HG03135 (cell line): ENCODE data around the gene TXNDC11.
A peak's percentile ranks its signal among the peaks of the same experiment; 100 is the strongest.

ENCODE experiments used
- ATAC-seq: cut with Tn5 transposase; IDR thresholded peaks from one replicate; pipeline ENCODE4 v1.9.1; 2021; ENCODE audit warnings: mild to moderate bottlenecking, moderate library complexity; ENCODE audit not compliant: unreplicated experiment

The TXNDC11 gene

DNA sequence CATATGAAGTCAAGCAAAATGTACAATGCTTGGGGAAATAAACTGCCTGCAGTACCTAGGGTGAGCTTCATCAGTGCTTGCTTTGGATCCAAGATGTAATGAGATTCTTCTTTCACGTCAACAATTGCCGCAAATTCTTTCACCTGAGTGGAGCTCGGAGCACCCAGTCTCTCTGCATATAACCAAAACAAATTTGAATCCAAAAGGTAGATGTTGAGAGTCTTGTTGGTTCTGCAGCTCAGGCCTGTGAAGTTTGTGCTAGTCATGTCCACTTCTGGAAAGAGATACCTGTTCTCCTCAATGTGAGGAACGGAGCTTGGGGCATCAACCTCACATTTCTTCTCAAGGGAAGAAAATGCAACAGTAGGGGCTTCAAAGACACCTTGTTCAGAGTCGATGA lies 51.4 kb downstream of the TXNDC11 start:
- no peak for ATAC-seq

DNA sequence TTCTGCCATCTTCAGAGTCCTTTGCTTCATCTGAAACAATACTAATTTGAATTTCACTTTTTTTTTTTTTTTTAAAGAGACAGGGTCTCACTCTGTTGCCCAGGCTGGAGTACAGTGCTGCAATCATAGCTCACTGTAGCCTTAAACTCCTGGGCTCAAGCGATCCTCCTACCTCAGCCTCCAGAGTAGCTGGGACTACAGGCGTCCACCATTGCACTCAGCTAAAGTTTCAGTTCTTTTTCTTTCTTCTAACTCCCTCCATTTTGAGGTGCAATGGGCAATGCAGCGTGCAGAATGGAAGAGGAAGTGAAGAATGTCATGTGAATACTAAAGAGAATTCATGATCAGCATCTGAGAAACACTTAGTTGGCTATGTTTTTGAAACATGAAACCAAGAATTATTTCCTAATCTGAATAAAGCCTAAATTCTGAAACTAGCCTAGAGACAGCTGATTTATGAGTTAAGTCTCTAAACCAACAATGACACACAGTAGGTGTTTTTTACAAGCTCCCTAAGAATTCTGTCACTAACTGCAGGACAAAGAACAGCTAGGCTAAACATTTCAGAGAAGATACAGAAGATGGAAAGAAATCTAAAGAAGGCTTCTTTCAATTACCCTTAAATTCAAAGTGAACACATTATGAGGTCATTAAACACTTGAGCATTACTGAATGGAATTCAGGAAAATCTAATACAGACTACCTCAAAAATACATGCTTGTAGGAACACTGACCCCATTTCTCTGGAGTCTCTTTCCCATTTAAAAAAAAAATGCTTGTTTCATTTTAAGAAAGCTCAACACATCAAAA lies 53.4 kb downstream of the TXNDC11 start:
- peak; percentile 87 for ATAC-seq

DNA sequence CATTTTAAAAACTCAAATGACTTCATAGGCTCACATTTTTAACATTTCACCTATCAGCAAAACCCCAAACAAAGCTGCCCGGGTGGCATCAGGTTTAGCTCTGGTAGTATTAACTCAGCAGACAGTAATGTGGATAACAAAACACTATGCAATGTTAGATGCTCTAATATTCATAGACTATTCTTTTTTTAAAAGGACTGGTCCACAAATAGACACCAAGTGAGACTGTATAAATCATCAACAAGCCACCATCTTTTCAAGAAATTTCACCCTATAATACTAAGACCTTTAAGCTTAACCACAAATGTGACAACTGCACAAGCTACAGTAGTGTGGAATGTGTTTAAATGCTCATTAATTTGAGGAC lies 54.2 kb downstream of the TXNDC11 start:
- no peak for ATAC-seq

GRCh38 chr16:11687601-11688519 lies 54.8 kb downstream of the TXNDC11 start:
- no peak for ATAC-seq

DNA sequence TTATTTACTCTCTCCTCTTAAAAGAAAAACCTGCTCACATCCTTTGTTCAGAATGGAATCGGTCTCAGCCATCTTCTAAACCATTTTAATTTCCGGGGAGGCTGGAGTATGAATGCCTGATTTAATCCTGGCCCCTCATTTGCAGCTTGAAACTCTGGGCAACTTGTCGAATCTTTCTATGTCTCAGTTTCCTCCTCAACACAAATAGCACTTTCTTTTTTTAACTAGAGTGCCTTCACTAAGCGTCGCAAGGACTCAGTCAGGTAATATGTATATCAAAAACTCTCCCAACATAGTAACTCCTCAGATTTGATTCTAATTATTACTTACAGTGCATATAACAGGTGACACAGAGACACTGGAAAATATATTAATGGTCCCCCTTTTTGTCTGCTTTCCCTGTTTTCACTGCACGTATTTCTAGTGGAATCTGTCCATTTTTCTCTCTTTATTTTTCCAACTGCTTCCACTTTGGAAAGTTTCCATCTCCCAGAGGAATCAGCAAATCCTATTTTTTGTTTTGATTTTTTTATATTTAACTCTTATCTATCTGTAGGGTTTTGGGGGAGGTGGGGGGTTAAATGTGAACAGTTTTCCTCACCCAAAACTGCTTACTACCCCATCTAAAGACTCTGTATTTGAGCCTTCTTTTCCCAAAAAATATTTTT lies 55.8 kb downstream of the TXNDC11 start:
- ATAC-seq = no peak

- ATAC-seq = no peak
Observed at GRCh38 chr16:11685844-11686618, 56.6 kb downstream of the TXNDC11 start.

DNA sequence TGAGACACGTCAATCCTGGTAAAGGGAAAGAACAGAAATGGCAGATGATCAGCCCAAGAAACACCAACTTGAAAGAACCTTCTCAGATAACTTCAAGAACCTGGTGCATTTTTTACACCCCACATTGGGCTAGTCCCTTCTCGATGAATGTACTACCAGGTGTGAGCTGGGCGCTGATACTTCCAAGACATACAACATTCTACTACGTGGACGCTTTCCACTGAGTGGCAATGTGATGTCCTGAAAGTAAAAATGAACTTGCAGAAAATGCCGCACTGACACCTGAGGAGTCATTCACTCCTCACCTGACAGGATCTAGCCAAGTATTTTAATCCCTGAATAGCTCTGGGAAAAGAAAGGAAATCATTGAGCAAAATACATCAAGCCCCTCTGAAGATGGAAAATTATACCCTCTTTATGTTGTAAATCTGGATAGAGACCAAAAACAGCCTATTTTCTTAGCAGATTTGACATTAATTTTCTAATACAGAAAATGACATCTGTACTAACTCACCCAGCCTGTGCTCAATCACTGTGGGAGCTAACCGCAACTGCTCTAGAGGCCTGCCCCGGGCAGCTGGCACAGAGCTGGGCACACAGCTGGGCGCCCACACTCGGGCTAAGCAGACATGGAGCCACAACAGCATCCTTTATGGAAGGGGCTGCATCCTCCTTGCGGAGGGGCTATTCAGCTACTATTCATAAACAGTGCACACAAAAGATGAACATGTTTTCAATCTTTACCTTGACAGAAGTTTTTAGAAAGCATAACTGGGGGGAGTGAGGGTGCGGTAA lies 58.2 kb downstream of the TXNDC11 start:
- ATAC-seq = no peak

DNA sequence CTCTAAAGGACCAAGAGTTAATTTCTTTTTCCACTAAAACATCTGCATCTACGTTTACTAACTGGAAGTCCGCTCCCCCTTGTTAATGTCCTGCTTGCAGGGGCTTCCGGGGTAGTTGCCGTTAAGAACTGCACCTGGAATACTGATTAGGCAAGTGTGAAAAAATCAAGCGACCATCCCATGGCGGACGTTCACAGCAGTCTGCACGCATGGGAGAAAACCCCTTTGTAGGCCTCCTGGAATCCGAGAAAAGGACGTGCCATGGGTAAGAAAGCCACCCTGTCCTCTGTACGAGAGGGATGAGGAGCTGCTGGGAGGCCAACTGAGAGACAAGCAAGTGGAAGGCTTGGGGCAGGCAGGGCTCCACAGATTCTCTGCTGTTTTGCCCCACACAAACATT lies 59.5 kb downstream of the TXNDC11 start:
- no peak for ATAC-seq

DNA sequence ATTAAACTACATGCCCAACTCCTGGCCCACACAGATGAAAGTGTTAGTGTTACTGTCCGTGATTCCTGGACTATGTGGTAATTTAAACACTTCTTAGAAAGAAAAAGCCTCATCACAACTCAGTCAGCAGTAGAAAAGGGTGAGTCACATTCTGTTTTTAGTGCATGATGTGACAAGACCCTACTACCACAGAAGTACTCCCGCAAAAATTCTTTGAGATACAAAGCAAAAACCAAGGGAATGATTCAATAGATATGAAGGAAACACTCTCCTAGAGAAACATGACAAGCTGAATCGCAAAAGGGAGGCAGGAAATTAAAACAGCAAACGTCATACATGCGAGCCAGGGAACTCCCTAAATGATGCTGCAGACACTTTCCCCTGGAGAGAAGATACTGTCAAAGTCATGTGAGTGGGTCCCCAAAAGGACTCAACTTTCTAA lies 60.0 kb downstream of the TXNDC11 start:
- ATAC-seq = peak; percentile 26

DNA sequence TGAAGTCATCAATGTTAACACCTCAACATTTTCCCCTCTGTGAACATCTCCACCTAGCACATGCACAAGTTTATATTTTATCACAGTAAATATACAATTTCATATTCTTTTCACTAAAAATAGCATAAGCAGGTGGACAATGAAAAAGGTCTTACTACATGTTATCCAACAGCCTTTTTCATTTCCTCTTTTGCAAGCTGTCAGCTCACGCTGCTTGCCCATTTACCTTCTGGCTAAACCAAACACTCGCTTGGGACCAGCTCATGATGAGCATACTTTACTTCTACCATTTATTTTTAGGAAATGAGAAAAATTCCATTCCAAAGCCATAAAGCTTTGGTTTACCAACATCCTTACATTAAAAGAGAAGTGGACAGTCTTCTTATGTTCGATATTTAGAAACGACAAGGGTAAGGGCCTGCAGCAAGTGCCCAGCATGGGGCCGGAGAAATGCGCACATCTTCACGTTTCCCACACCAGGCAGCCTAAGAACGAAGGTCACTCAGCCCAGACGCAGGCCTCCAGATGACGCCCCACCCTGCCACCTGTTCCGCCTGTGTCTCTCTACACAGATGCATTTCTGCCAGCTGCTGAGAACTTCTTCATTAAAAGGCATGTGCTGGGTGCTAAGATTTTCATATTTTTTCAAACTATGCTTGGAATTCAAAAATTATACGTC lies 60.5 kb downstream of the TXNDC11 start:
- peak; percentile 40 for ATAC-seq

DNA sequence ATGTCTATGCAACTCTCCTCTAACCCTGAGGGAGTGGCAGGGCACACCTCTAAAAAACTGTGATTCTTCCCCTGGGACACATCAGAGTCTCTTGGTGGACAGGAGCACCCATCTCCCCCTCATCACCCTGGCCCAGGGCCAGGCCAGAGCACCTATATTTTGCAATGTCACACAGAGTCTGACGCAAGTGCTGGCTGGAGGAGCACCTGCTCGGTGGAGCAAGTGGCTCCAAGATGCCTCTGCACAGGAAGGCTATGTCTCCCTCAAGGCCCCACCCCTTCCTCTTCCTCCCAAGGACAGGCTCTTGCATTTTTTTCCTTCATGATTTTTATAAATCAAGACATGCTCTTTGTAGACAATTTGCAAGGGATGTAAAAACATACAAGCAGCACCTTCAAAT lies 61.1 kb downstream of the TXNDC11 start:
- no peak for ATAC-seq

DNA sequence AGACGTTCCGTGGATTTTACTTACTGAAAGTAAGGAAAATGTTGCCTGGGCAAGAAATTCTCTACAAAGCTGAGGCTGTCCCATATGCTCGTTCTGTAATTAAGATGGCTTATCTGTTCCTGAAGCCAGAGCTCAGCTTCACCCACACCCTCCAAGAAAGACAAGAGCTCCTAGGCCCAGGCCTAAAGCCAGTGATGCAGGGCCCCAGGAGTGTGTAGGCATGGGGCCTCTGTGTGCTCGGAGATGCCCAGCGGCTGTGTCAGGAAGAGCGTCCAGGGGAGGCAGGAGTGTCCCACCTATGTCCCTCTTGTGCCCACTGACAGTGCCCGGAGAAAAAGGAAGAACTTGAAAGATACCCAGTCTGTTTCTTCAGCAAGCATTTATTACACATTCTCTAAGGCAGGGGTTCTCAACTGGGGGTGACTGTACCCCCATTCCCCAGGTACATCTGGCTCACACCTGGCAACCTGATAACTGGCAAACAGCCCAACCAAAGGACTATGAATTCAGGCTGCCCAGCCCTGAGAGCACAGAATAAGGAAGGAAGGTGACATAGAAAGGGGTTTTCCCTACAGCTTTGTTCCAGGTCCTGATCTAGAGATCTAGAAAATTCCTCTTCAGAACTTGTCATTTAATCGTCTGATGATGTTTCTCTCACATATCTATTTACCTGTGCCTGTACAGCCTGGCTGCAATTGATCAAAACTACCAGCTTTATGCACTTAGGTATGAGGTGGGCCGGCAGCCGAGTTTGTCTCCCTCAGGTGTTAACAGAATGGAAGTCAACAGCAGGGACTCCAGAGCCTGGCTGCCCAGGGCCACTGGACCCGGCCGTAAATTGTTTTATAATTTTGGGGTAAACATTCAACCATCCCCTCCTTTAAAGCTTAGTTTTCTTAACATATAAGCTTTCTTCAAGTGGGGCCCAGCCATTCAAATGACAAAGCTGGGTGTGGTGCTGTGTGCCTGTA lies 62.4 kb downstream of the TXNDC11 start:
- no peak for ATAC-seq

DNA sequence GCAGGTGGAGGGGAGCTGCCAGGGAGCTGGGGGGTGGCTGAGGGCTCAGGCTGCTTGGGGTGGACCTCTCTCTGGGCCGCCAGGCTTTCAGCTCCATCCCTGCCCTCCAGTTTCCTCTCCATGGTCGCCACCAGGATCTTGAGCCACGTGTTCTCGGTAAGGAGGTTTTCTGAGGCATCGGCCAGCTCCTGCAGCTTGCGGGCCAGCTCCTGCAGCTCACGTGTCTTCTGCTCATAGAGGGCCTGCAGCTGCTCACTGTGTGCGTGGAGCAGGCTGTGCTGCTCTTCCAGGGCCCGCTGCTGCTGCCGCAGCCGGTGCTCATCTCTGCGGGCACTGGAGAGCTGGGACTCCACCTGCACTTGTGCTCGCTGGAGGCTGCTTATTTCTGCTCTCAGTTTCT lies 63.4 kb downstream of the TXNDC11 start:
- no peak for ATAC-seq

DNA sequence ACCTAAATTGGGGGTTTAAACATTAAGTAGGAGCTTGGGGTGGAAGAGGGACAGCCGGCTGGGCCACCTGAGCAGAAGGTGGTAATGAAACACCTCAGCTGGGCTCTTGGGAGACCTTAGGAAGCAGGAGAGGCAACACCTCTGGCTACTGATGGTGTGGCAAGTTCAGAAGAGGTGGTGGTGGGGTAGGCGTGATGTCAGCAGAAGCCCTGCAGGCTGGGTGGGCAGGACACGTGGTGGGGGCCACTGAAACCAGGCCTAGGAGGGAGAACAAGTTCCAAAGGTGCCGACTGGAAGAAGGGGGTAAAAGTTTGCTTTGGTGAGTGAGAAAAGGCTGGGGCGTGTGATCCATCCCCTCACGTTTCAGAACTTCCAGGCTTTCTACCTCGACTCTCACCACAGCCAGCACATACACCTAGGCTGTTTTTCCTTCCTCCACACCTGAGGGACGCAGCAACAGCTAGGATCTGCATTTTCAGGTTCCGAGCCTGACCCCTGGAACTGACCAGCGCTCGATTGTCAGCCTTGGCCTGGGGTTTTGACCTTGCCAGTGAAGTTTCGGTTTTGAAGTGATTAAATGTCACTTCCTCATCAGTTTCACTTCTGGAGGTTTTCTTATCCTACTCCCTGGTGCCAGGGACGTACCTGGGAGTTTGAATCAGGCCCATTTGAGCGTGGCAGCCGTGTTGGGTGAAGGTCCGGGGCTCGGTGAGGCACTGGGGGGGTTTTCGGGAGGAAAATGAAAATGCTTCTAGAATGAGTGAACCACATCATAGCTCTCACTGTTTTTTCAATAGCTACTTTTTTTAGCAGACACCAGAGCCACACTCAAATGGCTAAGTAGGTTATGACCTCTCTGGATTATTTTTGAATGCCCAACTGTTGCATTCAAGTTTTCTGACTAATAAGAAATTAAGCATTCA lies 64.4 kb downstream of the TXNDC11 start:
- ATAC-seq = no peak

DNA sequence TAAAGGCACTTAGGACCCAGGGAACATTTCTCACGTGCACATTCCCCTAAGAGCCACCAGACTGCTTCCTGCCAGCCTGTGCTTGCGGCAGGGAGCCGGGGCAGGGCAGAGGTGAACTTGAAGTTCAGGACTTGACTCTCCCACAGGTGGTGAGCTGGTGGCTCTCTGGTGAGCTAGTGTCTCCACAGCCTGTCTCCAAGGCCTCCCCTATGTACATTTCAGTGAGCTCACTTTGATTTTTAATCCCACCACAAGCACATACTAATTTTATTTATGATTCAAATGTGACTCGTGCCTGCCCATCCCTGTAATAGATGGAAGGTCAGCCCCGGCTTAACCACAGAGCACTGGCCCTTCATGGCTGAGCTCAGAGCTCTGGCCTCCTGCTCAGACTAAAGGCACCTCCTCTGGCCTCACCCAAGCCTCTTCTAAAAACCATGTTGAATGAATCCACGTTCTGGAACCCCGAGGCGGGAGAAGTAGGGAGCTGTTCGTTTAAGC lies 65.2 kb downstream of the TXNDC11 start:
- ATAC-seq = no peak

DNA sequence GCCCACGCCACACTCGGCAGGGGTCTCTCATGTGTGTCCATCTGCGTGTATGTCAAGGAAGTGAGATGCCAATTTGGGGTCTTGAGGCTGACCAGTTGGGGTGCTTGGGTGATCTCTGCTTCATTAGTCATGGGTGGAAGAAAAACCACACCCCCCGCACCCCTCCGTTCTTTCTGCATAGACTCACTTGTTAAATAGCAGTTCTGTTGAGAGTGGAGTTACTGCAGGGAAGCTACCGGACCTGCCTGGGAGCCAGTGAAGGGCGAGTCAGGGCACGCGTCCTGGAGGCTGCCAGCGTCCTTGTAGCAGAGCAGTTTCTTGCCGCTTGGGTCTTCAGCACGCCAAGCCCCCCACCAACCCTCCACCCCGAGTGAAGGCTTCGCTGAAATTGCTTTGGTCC lies 65.9 kb downstream of the TXNDC11 start:
- ATAC-seq = no peak
